Measurements from ENCODE around the gene CRYL1.

Gene CRYL1

GRCh38 chr13:20462533-20462915 lies 63.1 kb downstream of the CRYL1 start:
- Histone ChIP-seq H3K4me3 (ENCODE audit: low read depth, low read length) (no peak overlapping the region), H3K27me3 (ENCODE audit: control insufficient read depth, insufficient read depth, low read length) (no peaks in the 10 kb centered on the region), H3K9me3 (ENCODE audit: control insufficient read depth, insufficient read depth, low read length) (no peaks in the 10 kb centered on the region), H3K9ac (ENCODE audit: low read depth, low read length) (no peak overlapping the region), H3K4me1 (ENCODE audit: control insufficient read depth, insufficient read depth, low read length) (peaks cover 6% of the 10 kb centered on the region), H3K36me3 (ENCODE audit: control insufficient read depth, insufficient read depth, low read length) (no peaks in the 10 kb centered on the region)

- Histone ChIP-seq H3K36me3 (ENCODE audit: control insufficient read depth, insufficient read depth, low read length) (no peaks in the 10 kb centered on the region), H3K9ac (ENCODE audit: low read depth, low read length) (no peak overlapping the region), H3K9me3 (ENCODE audit: control insufficient read depth, insufficient read depth, low read length) (no peaks in the 10 kb centered on the region), H3K4me1 (ENCODE audit: control insufficient read depth, insufficient read depth, low read length) (peaks cover 6% of the 10 kb centered on the region), H3K27me3 (ENCODE audit: control insufficient read depth, insufficient read depth, low read length) (no peaks in the 10 kb centered on the region), H3K4me3 (ENCODE audit: low read depth, low read length) (no peak overlapping the region)
Measured at GRCh38 chr13:20461860-20462532, 63.7 kb downstream of the CRYL1 start.

GRCh38 chr13:20461481-20461859 lies 64.2 kb downstream of the CRYL1 start:
- Histone ChIP-seq H3K9me3 (ENCODE audit: control insufficient read depth, insufficient read depth, low read length) (no peaks in the 10 kb centered on the region), H3K4me3 (ENCODE audit: low read depth, low read length) (no peak overlapping the region), H3K27me3 (ENCODE audit: control insufficient read depth, insufficient read depth, low read length) (no peaks in the 10 kb centered on the region), H3K4me1 (ENCODE audit: control insufficient read depth, insufficient read depth, low read length) (peaks cover 6% of the 10 kb centered on the region), H3K9ac (ENCODE audit: low read depth, low read length) (no peak overlapping the region), H3K36me3 (ENCODE audit: control insufficient read depth, insufficient read depth, low read length) (no peaks in the 10 kb centered on the region)

- Histone ChIP-seq H3K27me3 (ENCODE audit: control insufficient read depth, insufficient read depth, low read length) (no peaks in the 10 kb centered on the region), H3K9ac (ENCODE audit: low read depth, low read length) (no peak overlapping the region), H3K4me1 (ENCODE audit: control insufficient read depth, insufficient read depth, low read length) (peaks cover 6% of the 10 kb centered on the region), H3K36me3 (ENCODE audit: control insufficient read depth, insufficient read depth, low read length) (no peaks in the 10 kb centered on the region), H3K9me3 (ENCODE audit: control insufficient read depth, insufficient read depth, low read length) (no peaks in the 10 kb centered on the region), H3K4me3 (ENCODE audit: low read depth, low read length) (no peak overlapping the region)
Measured at GRCh38 chr13:20460761-20461160, 64.9 kb downstream of the CRYL1 start.

GRCh38 chr13:20457670-20458069 lies 68.0 kb downstream of the CRYL1 start:
- Histone ChIP-seq H3K36me3 (ENCODE audit: control insufficient read depth, insufficient read depth, low read length) (no peaks in the 10 kb centered on the region), H3K4me3 (ENCODE audit: low read depth, low read length) (no peak overlapping the region), H3K4me1 (ENCODE audit: control insufficient read depth, insufficient read depth, low read length) (peaks cover 5% of the 10 kb centered on the region), H3K27me3 (ENCODE audit: control insufficient read depth, insufficient read depth, low read length) (no peaks in the 10 kb centered on the region), H3K9ac (ENCODE audit: low read depth, low read length) (no peak overlapping the region), H3K9me3 (ENCODE audit: control insufficient read depth, insufficient read depth, low read length) (no peaks in the 10 kb centered on the region)

DNA sequence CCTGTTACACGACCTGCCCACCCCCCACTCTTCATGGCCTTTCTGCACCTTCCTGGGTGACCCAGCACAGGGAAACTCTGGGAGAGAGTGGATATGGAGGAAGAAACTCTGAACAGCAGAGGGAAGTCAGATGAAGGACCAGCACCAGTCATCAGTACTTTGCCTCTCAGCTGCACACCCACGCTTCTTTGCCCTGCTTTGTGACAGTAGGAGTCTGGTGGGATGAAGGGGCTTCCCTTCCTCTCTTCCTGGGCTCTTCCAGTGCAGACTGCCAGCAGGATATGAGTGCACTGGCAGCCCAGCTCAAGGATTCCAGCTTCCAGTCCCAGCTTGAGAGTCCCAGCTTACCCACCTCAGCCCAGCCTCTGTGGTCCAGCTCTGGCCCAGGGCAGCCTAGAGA lies 68.9 kb downstream of the CRYL1 start:
- no peaks in the 10 kb centered on the region for H3K36me3 ChIP-seq (ENCODE audit: control insufficient read depth, insufficient read depth, low read length)
- no peaks in the 10 kb centered on the region for H3K4me1 ChIP-seq (ENCODE audit: control insufficient read depth, insufficient read depth, low read length)
- no peaks in the 10 kb centered on the region for H3K27me3 ChIP-seq (ENCODE audit: control insufficient read depth, insufficient read depth, low read length)
- H3K9ac ChIP-seq (ENCODE audit: low read depth, low read length), result no peak overlapping the region
- H3K9me3 ChIP-seq (ENCODE audit: control insufficient read depth, insufficient read depth, low read length), result no peaks in the 10 kb centered on the region
- H3K4me3 ChIP-seq (ENCODE audit: low read depth, low read length), result no peak overlapping the region

DNA sequence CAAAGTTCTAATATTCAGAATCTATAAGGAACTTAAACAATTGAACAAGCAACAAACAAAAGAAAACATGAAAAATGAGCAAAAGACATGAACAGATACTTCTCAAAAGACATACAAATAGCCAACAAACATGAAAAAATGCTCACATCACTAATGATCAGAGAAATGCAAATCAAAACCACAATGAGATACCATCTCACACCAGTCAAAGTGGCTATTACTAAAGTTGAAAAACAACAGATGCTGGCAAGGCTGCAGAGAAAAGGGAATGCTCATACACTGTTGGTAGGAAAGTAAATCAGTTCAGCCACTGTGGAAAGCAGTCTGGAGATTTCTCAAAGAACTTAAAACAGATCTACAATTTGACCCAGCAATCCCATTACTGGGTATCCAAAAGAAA lies 74.3 kb downstream of the CRYL1 start:
- Histone ChIP-seq H3K4me3 (ENCODE audit: low read depth, low read length) (no peak overlapping the region), H3K27me3 (ENCODE audit: control insufficient read depth, insufficient read depth, low read length) (no peaks in the 10 kb centered on the region), H3K4me1 (ENCODE audit: control insufficient read depth, insufficient read depth, low read length) (no peaks in the 10 kb centered on the region), H3K9me3 (ENCODE audit: control insufficient read depth, insufficient read depth, low read length) (no peaks in the 10 kb centered on the region), H3K36me3 (ENCODE audit: control insufficient read depth, insufficient read depth, low read length) (no peaks in the 10 kb centered on the region), H3K9ac (ENCODE audit: low read depth, low read length) (no peak overlapping the region)

GRCh38 chr13:20448470-20448869 lies 77.2 kb downstream of the CRYL1 start:
- H3K27me3 ChIP-seq (ENCODE audit: control insufficient read depth, insufficient read depth, low read length), result no peaks in the 10 kb centered on the region
- H3K36me3 ChIP-seq (ENCODE audit: control insufficient read depth, insufficient read depth, low read length), result no peaks in the 10 kb centered on the region
- no peaks in the 10 kb centered on the region for H3K9me3 ChIP-seq (ENCODE audit: control insufficient read depth, insufficient read depth, low read length)
- no peak overlapping the region for H3K9ac ChIP-seq (ENCODE audit: low read depth, low read length)
- H3K4me1 ChIP-seq (ENCODE audit: control insufficient read depth, insufficient read depth, low read length), result no peaks in the 10 kb centered on the region
- no peak overlapping the region for H3K4me3 ChIP-seq (ENCODE audit: low read depth, low read length)

- Histone ChIP-seq H3K9ac (ENCODE audit: low read depth, low read length) (no peak overlapping the region), H3K9me3 (ENCODE audit: control insufficient read depth, insufficient read depth, low read length) (no peaks in the 10 kb centered on the region), H3K36me3 (ENCODE audit: control insufficient read depth, insufficient read depth, low read length) (no peaks in the 10 kb centered on the region), H3K4me3 (ENCODE audit: low read depth, low read length) (no peak overlapping the region), H3K4me1 (ENCODE audit: control insufficient read depth, insufficient read depth, low read length) (peaks cover 9% of the 10 kb centered on the region), H3K27me3 (ENCODE audit: control insufficient read depth, insufficient read depth, low read length) (no peaks in the 10 kb centered on the region)
Measured at GRCh38 chr13:20446900-20447299, 78.8 kb downstream of the CRYL1 start.

DNA sequence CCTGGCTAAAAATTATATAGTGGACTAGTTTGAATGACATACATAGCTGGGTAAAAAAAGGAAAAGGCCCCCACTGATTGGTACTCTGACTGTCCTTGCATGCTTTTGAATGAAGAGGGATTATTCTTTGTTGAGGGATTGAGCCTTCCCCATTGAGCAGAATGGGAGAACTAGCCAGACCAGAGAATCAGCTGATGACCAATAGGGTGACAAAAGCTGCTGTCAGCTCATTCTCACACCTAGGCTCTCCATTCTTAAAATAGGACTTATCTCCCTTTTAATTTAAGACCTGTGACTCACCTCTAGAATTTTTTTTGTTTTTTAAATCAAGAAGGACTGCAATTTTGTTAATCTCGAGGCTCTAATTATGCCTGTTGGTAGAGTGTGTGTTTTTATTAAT lies 79.3 kb downstream of the CRYL1 start:
- no peaks in the 10 kb centered on the region for H3K36me3 ChIP-seq (ENCODE audit: control insufficient read depth, insufficient read depth, low read length)

DNA sequence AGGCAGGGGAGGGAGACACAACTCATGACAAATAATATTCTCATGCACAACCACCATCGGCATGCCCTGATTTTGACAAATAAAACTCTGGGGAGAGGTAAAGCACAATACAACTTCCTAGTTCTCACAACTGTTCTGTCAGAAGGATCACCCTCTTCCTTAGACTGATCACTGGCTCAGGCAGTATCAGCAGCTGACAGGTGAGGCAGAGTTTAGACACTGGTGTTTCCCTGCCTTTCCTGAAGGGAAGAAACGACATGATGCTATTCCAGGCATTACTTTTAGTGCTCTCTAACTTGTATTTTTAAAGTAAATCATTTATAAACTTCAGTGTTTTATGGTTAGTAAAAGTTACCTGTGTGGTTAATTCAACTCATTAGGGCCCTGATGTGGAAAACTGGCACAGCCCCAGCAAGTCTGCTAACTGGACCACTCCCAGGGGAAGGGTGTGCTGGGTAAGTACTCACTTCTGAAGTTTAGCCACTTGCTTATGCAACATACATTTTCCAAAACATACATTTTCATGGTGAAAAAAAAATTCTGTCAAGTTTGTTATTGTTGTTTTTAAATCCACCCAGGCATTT lies 82.8 kb downstream of the CRYL1 start:
- Histone ChIP-seq H3K4me1 (ENCODE audit: control insufficient read depth, insufficient read depth, low read length) (peaks cover 16% of the 10 kb centered on the region), H3K9ac (ENCODE audit: low read depth, low read length) (no peak overlapping the region)

More for the DNA sequence above, 79.3 kb downstream of the CRYL1 start:
- H3K4me3 ChIP-seq (ENCODE audit: low read depth, low read length), result no peak overlapping the region
- H3K9me3 ChIP-seq (ENCODE audit: control insufficient read depth, insufficient read depth, low read length), result no peaks in the 10 kb centered on the region
- no peaks in the 10 kb centered on the region for H3K27me3 ChIP-seq (ENCODE audit: control insufficient read depth, insufficient read depth, low read length)
- peaks cover 9% of the 10 kb centered on the region for H3K4me1 ChIP-seq (ENCODE audit: control insufficient read depth, insufficient read depth, low read length)
- no peak overlapping the region for H3K9ac ChIP-seq (ENCODE audit: low read depth, low read length)

DNA sequence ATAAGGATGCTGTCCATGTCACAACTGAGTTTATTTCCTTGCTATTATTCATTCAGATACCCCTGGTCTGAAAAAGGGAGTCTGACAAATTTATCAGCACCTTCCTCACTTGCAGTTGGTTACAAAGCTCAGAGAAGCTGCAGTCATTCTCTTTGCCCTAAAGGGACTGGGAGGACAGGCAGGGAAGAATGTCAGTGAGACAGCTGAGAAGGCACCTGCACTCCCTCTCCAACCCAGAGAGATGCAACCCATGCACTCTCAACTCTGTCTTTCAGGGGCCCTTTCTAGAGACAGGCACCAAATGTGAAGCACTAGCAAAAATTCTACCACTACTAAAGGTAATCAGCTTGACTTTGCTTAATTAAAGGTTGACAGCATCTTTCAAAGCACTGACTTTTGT lies 83.3 kb downstream of the CRYL1 start:
- H3K4me1 ChIP-seq (ENCODE audit: control insufficient read depth, insufficient read depth, low read length), result peaks cover 16% of the 10 kb centered on the region
- no peaks in the 10 kb centered on the region for H3K27me3 ChIP-seq (ENCODE audit: control insufficient read depth, insufficient read depth, low read length)
- no peaks in the 10 kb centered on the region for H3K36me3 ChIP-seq (ENCODE audit: control insufficient read depth, insufficient read depth, low read length)

More for the DNA sequence above, 82.8 kb downstream of the CRYL1 start:
- H3K9me3 ChIP-seq (ENCODE audit: control insufficient read depth, insufficient read depth, low read length), result no peaks in the 10 kb centered on the region
- no peaks in the 10 kb centered on the region for H3K27me3 ChIP-seq (ENCODE audit: control insufficient read depth, insufficient read depth, low read length)
- H3K4me3 ChIP-seq (ENCODE audit: low read depth, low read length), result no peak overlapping the region
- H3K36me3 ChIP-seq (ENCODE audit: control insufficient read depth, insufficient read depth, low read length), result no peaks in the 10 kb centered on the region

More for the DNA sequence above, 83.3 kb downstream of the CRYL1 start:
- no peaks in the 10 kb centered on the region for H3K9me3 ChIP-seq (ENCODE audit: control insufficient read depth, insufficient read depth, low read length)
- H3K4me3 ChIP-seq (ENCODE audit: low read depth, low read length), result no peak overlapping the region
- no peak overlapping the region for H3K9ac ChIP-seq (ENCODE audit: low read depth, low read length)

Data from iPS-15b (cell line).